Measurements from ENCODE around the gene LAD1. TPM values are rescaled to one million over a fixed set of nuclear protein-coding genes. Genes with fewer than 3 reads are reported as not detected.

Gene LAD1
- polyA plus RNA-seq, 2 of the 4 experiments (the other 2 are of a cell fraction) = 0.19 to 1.1 TPM

GRCh38 chr1:201391225-201391624 is 7.9 kb downstream of the LAD1 start:
- H3K4me3 ChIP-seq = no peak overlapping the region
- FAIRE-seq (no peak), DNase-seq (ENCODE audit: low read depth in 1 of 2, low spot score in 1 of 2) (no peak), ATAC-seq (no peak)
- H3K27ac ChIP-seq = peak overlapping the region; percentile 38 to 76; a peak in 3 of 6 replicates
- H3K4me1 ChIP-seq = peaks cover 28% of the 10 kb centered on the region
- ChIA-PET CTCF (interaction anchor here (0.7 to 19.4 kb wide), 4 partner anchors 15 to 803 kb away, joined by 3 to 334 read pairs (median 8); partner anchors contain the start of gene LAD1), POLR2A (no interaction called here)
- 80% methylated on average over 1 of the region's 1 CpG for WGBS (ENCODE audit: missing lambda C conversion rate)
- no peak for TF ChIP-seq PHF8 (IDR thresholded peaks at IDR 0.05; ENCODE audit: borderline replicate concordance, low read depth)
- TF ChIP-seq CHD4 (IDR thresholded peaks at IDR 0.05; ENCODE audit: borderline replicate concordance) = no peak
- no peak for TF ChIP-seq MAFK (IDR thresholded peaks at IDR 0.05; ENCODE audit: partially characterized antibody)
- TF ChIP-seq EHF (CRISPR knock-in tag; IDR thresholded peaks at IDR 0.05) = no peak
- TF ChIP-seq FOSB (CRISPR knock-in tag; IDR thresholded peaks at IDR 0.05) = no peak
- no peak for TF ChIP-seq BCL3 (IDR thresholded peaks at IDR 0.05)
- no peak for TF ChIP-seq HOXA7 (CRISPR knock-in tag; IDR thresholded peaks at IDR 0.05)
- no peaks in the 10 kb centered on the region for H3K9me3 ChIP-seq
- H3K4me2 ChIP-seq = no peak overlapping the region

- 82% methylated on average over 12 of the region's 12 CpGs for WGBS (ENCODE audit: missing lambda C conversion rate)
- FAIRE-seq = no peak
- no peak for ATAC-seq
Measured at GRCh38 chr1:201389051-201389450, 10.1 kb downstream of the LAD1 start.

DNA sequence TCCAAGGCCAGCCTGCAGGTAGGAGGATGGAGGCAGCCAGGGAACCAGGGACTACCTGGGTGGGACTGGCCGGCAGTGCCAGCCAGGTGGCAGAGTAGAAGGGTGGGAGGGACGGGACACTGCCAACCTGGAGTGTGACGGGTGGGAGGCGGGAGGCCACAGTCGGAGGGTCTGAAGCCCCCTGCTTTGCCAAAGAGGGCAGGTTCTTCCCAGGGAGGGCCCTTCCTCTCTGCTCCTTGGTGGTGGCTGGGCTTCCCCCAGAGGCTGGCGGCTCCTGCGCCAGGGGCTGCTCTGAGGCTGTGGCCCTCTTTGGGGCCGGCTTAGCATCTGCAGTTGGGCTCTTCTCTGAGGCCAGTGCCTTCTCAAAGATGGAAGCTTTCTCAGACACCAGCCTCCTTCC is 12.9 kb downstream of the LAD1 start:
- Histone ChIP-seq H3K9me3 (no peaks in the 10 kb centered on the region), H3K27ac (peak overlapping the region; percentile 63 to 77), H3K4me3 (no peak overlapping the region), H3K4me2 (no peak overlapping the region), H3K4me1 (peaks cover 32% of the 10 kb centered on the region)
- POLR2A ChIA-PET = interaction anchor here (0.6 kb wide), 1 partner anchor 68 kb away, joined by 9 read pairs; no protein-coding TSS in a partner anchor
- CTCF ChIA-PET = interaction anchor here (0.8 to 19.4 kb wide), 18 partner anchors 10 to 358 kb away, joined by 3 to 334 read pairs (median 4); partner anchors contain the start of gene LAD1
- DNase-seq (ENCODE audit: low read depth in 1 of 2, low spot score in 1 of 2) (no peak), FAIRE-seq (no peak), ATAC-seq (peak in 1 of 2 experiments; percentile 9; a peak in 1 of 6 replicates)
- TF ChIP-seq, protein P1, sequence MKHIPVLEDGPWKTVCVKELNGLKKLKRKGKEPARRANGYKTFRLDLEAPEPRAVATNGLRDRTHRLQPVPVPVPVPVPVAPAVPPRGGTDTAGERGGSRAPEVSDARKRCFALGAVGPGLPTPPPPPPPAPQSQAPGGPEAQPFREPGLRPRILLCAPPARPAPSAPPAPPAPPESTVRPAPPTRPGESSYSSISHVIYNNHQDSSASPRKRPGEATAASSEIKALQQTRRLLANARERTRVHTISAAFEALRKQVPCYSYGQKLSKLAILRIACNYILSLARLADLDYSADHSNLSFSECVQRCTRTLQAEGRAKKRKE (CRISPR knock-in tag; IDR thresholded peaks at IDR 0.05; ENCODE audit: low read depth) = no peak
- TF ChIP-seq FOXS1 (CRISPR knock-in tag; IDR thresholded peaks at IDR 0.05) (no peak), ESRRA (IDR thresholded peaks at IDR 0.05; ENCODE audit: borderline replicate concordance, low read length) (no peak)
- TF ChIP-seq, protein P2, sequence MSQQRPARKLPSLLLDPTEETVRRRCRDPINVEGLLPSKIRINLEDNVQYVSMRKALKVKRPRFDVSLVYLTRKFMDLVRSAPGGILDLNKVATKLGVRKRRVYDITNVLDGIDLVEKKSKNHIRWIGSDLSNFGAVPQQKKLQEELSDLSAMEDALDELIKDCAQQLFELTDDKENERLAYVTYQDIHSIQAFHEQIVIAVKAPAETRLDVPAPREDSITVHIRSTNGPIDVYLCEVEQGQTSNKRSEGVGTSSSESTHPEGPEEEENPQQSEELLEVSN (IDR thresholded peaks at IDR 0.05; ENCODE audit: borderline replicate concordance, low read depth) = no peak
- TF ChIP-seq, protein P3, sequence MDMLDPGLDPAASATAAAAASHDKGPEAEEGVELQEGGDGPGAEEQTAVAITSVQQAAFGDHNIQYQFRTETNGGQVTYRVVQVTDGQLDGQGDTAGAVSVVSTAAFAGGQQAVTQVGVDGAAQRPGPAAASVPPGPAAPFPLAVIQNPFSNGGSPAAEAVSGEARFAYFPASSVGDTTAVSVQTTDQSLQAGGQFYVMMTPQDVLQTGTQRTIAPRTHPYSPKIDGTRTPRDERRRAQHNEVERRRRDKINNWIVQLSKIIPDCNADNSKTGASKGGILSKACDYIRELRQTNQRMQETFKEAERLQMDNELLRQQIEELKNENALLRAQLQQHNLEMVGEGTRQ (IDR thresholded peaks at IDR 0.05) = no peak
- 68% methylated on average over 5 of the region's 8 CpGs for WGBS (ENCODE audit: missing lambda C conversion rate)

More at GRCh38 chr1:201389051-201389450, 10.1 kb downstream of the LAD1 start:
- Histone ChIP-seq H3K4me1 (peaks cover 26% of the 10 kb centered on the region), H3K9me3 (no peaks in the 10 kb centered on the region), H3K4me2 (no peak overlapping the region), H3K4me3 (no peak overlapping the region), H3K27ac (peak overlapping the region in 1 of 2 experiments; percentile 42; a peak in 1 of 6 replicates)
- DNase-seq (ENCODE audit: low read depth in 1 of 2, low spot score in 1 of 2) = no peak
- TF ChIP-seq, protein P4, sequence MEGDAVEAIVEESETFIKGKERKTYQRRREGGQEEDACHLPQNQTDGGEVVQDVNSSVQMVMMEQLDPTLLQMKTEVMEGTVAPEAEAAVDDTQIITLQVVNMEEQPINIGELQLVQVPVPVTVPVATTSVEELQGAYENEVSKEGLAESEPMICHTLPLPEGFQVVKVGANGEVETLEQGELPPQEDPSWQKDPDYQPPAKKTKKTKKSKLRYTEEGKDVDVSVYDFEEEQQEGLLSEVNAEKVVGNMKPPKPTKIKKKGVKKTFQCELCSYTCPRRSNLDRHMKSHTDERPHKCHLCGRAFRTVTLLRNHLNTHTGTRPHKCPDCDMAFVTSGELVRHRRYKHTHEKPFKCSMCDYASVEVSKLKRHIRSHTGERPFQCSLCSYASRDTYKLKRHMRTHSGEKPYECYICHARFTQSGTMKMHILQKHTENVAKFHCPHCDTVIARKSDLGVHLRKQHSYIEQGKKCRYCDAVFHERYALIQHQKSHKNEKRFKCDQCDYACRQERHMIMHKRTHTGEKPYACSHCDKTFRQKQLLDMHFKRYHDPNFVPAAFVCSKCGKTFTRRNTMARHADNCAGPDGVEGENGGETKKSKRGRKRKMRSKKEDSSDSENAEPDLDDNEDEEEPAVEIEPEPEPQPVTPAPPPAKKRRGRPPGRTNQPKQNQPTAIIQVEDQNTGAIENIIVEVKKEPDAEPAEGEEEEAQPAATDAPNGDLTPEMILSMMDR (IDR thresholded peaks at IDR 0.05) = no peak
- TF ChIP-seq CBX2 (IDR thresholded peaks at IDR 0.05; ENCODE audit: borderline replicate concordance, low read depth) (no peak), NFE2L2 (conservative IDR thresholded peaks at IDR 0.05; ENCODE audit: low read length) (no peak), CHD4 (IDR thresholded peaks at IDR 0.05; ENCODE audit: borderline replicate concordance) (no peak), KDM5A (IDR thresholded peaks at IDR 0.05) (no peak), RFX5 (IDR thresholded peaks at IDR 0.05) (no peak), HOXB5 (CRISPR knock-in tag; IDR thresholded peaks at IDR 0.05) (no peak), FOSB (CRISPR knock-in tag; IDR thresholded peaks at IDR 0.05) (no peak), CHD2 (IDR thresholded peaks at IDR 0.05; ENCODE audit: low read length, partially characterized antibody) (no peak), RCOR1 (IDR thresholded peaks at IDR 0.05; ENCODE audit: low read depth, low read length) (no peak), ZC3H11A (IDR thresholded peaks at IDR 0.05) (no peak), FOSL2 (IDR thresholded peaks at IDR 0.05) (no peak), FOSL2 (CRISPR knock-in tag; IDR thresholded peaks at IDR 0.05) (no peak), NR3C1 (IDR thresholded peaks at IDR 0.05) (no peak)
- TF ChIP-seq, protein P3 (IDR thresholded peaks at IDR 0.05) = no peak
- TF ChIP-seq, protein P5, sequence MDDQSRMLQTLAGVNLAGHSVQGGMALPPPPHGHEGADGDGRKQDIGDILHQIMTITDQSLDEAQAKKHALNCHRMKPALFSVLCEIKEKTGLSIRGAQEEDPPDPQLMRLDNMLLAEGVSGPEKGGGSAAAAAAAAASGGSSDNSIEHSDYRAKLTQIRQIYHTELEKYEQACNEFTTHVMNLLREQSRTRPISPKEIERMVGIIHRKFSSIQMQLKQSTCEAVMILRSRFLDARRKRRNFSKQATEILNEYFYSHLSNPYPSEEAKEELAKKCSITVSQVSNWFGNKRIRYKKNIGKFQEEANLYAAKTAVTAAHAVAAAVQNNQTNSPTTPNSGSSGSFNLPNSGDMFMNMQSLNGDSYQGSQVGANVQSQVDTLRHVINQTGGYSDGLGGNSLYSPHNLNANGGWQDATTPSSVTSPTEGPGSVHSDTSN (IDR thresholded peaks at IDR 0.05) = no peak
- POLR2A ChIA-PET = no interaction called here
- CTCF ChIA-PET = interaction anchor here (0.6 to 19.4 kb wide), 11 partner anchors 7 to 189 kb away, joined by 3 to 334 read pairs (median 4); partner anchors contain the start of gene LAD1

Measured in A549 (cell line).